HepG2 (cell line): ENCODE results near the gene ENO1. TPM values are rescaled to one million over a fixed set of nuclear protein-coding genes. Genes with fewer than 3 reads are reported as not detected.

ENCODE experiments used
- ATAC-seq: fragments of 200-7000 bp; cut with Tn5 transposase; 3 replicates; pipeline ENCODE4 v1.9.1; 2020; ENCODE audit warnings: mild to moderate bottlenecking, moderate library complexity
- BruUV-seq: library from RNA; stranded (reverse); fragments of 400-500 nt; replicated peaks from 2 replicates; lab custom pipeline; 2021; lab: Mats Ljungman, UMichigan
- CTCF ChIA-PET: fragments of 300-600 bp; formaldehyde crosslinking; extraction: SDS; loops from one replicate; lab custom pipeline; 2021; ENCODE audit warnings: low total read pairs, inconsistent platforms, low intra/inter-chr PET ratio; lab: Yijun Ruan, JAX
- POLR2A ChIA-PET: fragments of 350-600 bp; sonication (Branson Sonifier 250); formaldehyde crosslinking; loops from one replicate; lab custom pipeline; 2020; ENCODE audit warnings: antibody characterized with exemption, inconsistent platforms; lab: Yijun Ruan, JAX
- DNase-seq: peaks from one replicate; pipeline ENCODE4 v3.0.0-alpha.2; 2015; ENCODE audit warnings: low spot score
- FAIRE-seq: peaks from 3 replicates; lab custom pipeline; 2011; peaks lifted over from hg19 to GRCh38; lab: Jason Lieb, UNC
- H2AFZ ChIP-seq: one replicate; pipeline ENCODE4 v1.6.1; 2011; ENCODE audit warnings: low read length, inconsistent platforms
- H3K27ac ChIP-seq: fragments of 300-600 bp; 3 replicates; pipeline ENCODE4 v1.8.0; 2011; ENCODE audit warnings: mixed run types, mild to moderate bottlenecking, mixed read lengths, low read length, inconsistent platforms; ENCODE audit not compliant: insufficient read depth; ENCODE audit errors: extremely low read length
- H3K27me3 ChIP-seq, 2 experiments: fragments of 200-600 bp in 1 of 2; 2 replicates in 1 of 2; 3 replicates in 1 of 2; pipeline versions ENCODE4 v1.6.0 to v1.8.0; 2011; ENCODE audit warnings: low read length in 2 of 2, mild to moderate bottlenecking in 2 of 2, moderate library complexity in 2 of 2, inconsistent platforms in 1 of 2; ENCODE audit not compliant: insufficient read depth in 2 of 2, control insufficient read depth in 1 of 2
- H3K36me3 ChIP-seq, 2 experiments: fragments of 200-600 bp in 1 of 2; replicated peaks in 1 of 2; 2 replicates in 1 of 2; 3 replicates in 1 of 2; pipeline versions ENCODE4 v1.5.1 to v1.8.0; 2011; ENCODE audit warnings: low read length in 2 of 2, inconsistent platforms in 1 of 2; ENCODE audit not compliant: insufficient read depth in 2 of 2, control insufficient read depth in 1 of 2
- H3K4me1 ChIP-seq: 2 replicates; pipeline ENCODE4 v1.5.1; 2012; ENCODE audit warnings: low read length, inconsistent platforms; ENCODE audit not compliant: insufficient read depth
- H3K4me2 ChIP-seq: 2 replicates; pipeline ENCODE4 v1.6.0; 2011; ENCODE audit warnings: low read depth, low read length, inconsistent platforms
- H3K4me3 ChIP-seq, 3 experiments: fragments of 200-600 bp in 1 of 3; sonication (generic), shearing (Covaris generic) in 1 of 3; replicated peaks in 1 of 3; 2 replicates each; pipeline ENCODE4 v1.5.1; 2011 to 2016; ENCODE audit warnings: low read length in 3 of 3, inconsistent platforms in 2 of 3, low read depth in 2 of 3, mild to moderate bottlenecking in 2 of 3, control low read depth in 1 of 3, mixed read lengths in 1 of 3; ENCODE audit not compliant: insufficient read depth in 1 of 3
- H3K79me2 ChIP-seq: one replicate; pipeline ENCODE4 v1.6.1; 2011; ENCODE audit warnings: low read length, inconsistent platforms; ENCODE audit not compliant: insufficient read depth
- H3K9ac ChIP-seq: 2 replicates; pipeline ENCODE4 v1.6.0; 2011; ENCODE audit warnings: mild to moderate bottlenecking, low read depth, low read length, inconsistent platforms; ENCODE audit not compliant: insufficient read depth
- H3K9me3 ChIP-seq: 2 replicates; pipeline ENCODE4 v1.5.1; 2012; ENCODE audit warnings: mild to moderate bottlenecking, low read length
- H4K20me1 ChIP-seq: 2 replicates; pipeline ENCODE4 v1.6.0; 2011; ENCODE audit warnings: inconsistent platforms, mild to moderate bottlenecking, low read length, moderate library complexity; ENCODE audit not compliant: insufficient read depth
- BHLHE40 ChIP-seq: IDR thresholded peaks from 2 replicates; pipeline ENCODE4 v1.6.1; 2011; ENCODE audit warnings: low read length, improper control_type of control experiment
- CC2D1A ChIP-seq: sonication (generic); formaldehyde crosslinking; IDR thresholded peaks from 2 replicates; pipeline ENCODE4 v1.8.1; 2023; ENCODE audit warnings: mild to moderate bottlenecking, missing genetic modification reagents
- CCDC6 ChIP-seq: sonication (generic); formaldehyde crosslinking; IDR thresholded peaks from 2 replicates; pipeline ENCODE4 v1.8.1; 2022; ENCODE audit warnings: mild to moderate bottlenecking, missing genetic modification reagents, moderate library complexity
- EHMT2 ChIP-seq: fragments of 200-600 bp; sonication (generic); IDR thresholded peaks from 2 replicates; pipeline ENCODE4 v1.7.0; 2017; ENCODE audit warnings: antibody characterized with exemption, low read depth, low read length, borderline replicate concordance
- JUND ChIP-seq: sonication (generic); formaldehyde crosslinking; IDR thresholded peaks from 2 replicates; pipeline ENCODE4 v1.8.0; 2022; ENCODE audit warnings: mild to moderate bottlenecking, missing genetic modification reagents
- KLF13 ChIP-seq: sonication (generic); formaldehyde crosslinking; IDR thresholded peaks from 2 replicates; pipeline ENCODE4 v1.4.0; 2020; ENCODE audit warnings: mild to moderate bottlenecking, missing genetic modification reagents
- KLF15 ChIP-seq: sonication (generic); formaldehyde crosslinking; IDR thresholded peaks from 2 replicates; pipeline ENCODE4 v1.8.1; 2023; ENCODE audit warnings: borderline replicate concordance, mild to moderate bottlenecking, inconsistent platforms, missing genetic modification reagents, mixed read lengths
- KMT2B ChIP-seq: IDR thresholded peaks from 2 replicates; pipeline ENCODE4 v1.6.1; 2016; ENCODE audit warnings: missing genetic modification reagents, missing compliant biosample characterization
- NKX3-1 ChIP-seq: sonication (generic); formaldehyde crosslinking; IDR thresholded peaks from 2 replicates; pipeline ENCODE4 v1.5.0; 2020; ENCODE audit warnings: missing genetic modification reagents
- SMC3 ChIP-seq: IDR thresholded peaks from 2 replicates; pipeline ENCODE4 v1.6.1; 2011; ENCODE audit warnings: low read length, improper control_type of control experiment
- SRY ChIP-seq: sonication (generic); formaldehyde crosslinking; IDR thresholded peaks from 2 replicates; pipeline ENCODE4 v1.8.0; 2022; ENCODE audit warnings: mild to moderate bottlenecking, missing genetic modification reagents
- TCF7 ChIP-seq: sonication (generic); IDR thresholded peaks from 2 replicates; pipeline ENCODE4 v1.6.1; 2016; ENCODE audit warnings: antibody characterized with exemption, low read depth
- THAP9 ChIP-seq: sonication (generic); formaldehyde crosslinking; IDR thresholded peaks from 2 replicates; pipeline ENCODE4; 2020; ENCODE audit warnings: missing genetic modification reagents, mild to moderate bottlenecking, borderline replicate concordance
- ZBTB39 ChIP-seq: sonication (generic); formaldehyde crosslinking; IDR thresholded peaks from 2 replicates; pipeline ENCODE4 v1.5.0; 2020; ENCODE audit warnings: missing genetic modification reagents
- ZBTB4 ChIP-seq: sonication (generic); formaldehyde crosslinking; IDR thresholded peaks from 2 replicates; pipeline ENCODE4 v1.4.0; 2020; ENCODE audit warnings: missing genetic modification reagents, mild to moderate bottlenecking, borderline replicate concordance
- ZNF331 ChIP-seq: sonication (generic); formaldehyde crosslinking; IDR thresholded peaks from 2 replicates; pipeline ENCODE4 v1.4.0; 2020; ENCODE audit warnings: missing genetic modification reagents
- ZSCAN9 ChIP-seq: IDR thresholded peaks from 2 replicates; pipeline ENCODE4 v1.6.1; 2016; ENCODE audit warnings: borderline replicate concordance
- WGBS: methylation state at CpG from one replicate; pipeline ENCODE4 v1.1.6; 2017; ENCODE audit warnings: low lambda C conversion rate; 5-methylcytosine and 5-hydroxymethylcytosine counted together
- in situ Hi-C: cut with HindIII; loops from 2 replicates; pipeline ENCODE4 v1.10.0; 2017; ENCODE audit warnings: low pct_unique_long_range_greater_than_20kb; ENCODE audit not compliant: extremely low pct_ligation_motif_present
- intact Hi-C: fragments of 100-400 bp; cut with micrococcal nuclease; formaldehyde crosslinking; loops from one replicate; pipeline ENCODE4 v1.10.0; 2022; ENCODE audit not compliant: unreplicated experiment
- polyA plus RNA-seq, 8 experiments: library from polyadenylated mRNA; depleted of rRNA in 3 of 8; stranded (reverse) in 7 of 8; unstranded in 1 of 8; fragments of >200 nt; fragmentation: Illumina TruSeq in 4 of 8; extraction: Trizol in 4 of 8; gene quantifications; 2 replicates each; pipeline versions ENCODE4 v1.2.1 to v1.2.3, GENCODE V29; 2011 to 2016; ENCODE audit warnings: low read depth in 4 of 8, missing spikeins in 1 of 8, mixed read lengths in 1 of 8; ENCODE audit not compliant: insufficient read depth in 1 of 8
- total RNA-seq, 5 experiments: library from RNA; depleted of rRNA; stranded (reverse); fragments of >200 nt; fragmentation: Illumina TruSeq; extraction: Trizol; gene quantifications; 2 replicates each; pipeline ENCODE4 v1.2.3, GENCODE V29; 2016; ENCODE audit warnings: low read depth in 1 of 5

Gene ENO1
- total and polyA plus RNA-seq, 2 of the 13 experiments (the other 11 are each of a cell fraction or from before 2014, with no cell fraction given), result 1,559 to 3,103 TPM

GRCh38 chr1:8892026-8892425 lies 13.5 kb upstream of the ENO1 start:
- ChIA-PET CTCF (no interaction called here), POLR2A (interaction anchor here (2.2 to 3.0 kb wide), 2 partner anchors 12 to 13 kb away, joined by 7 to 23 read pairs; partner anchors contain the start of gene ENO1)
- in situ Hi-C loops, result no loop called here
- no peak overlapping the region for H3K4me3 ChIP-seq
- DNase-seq (no peak), ATAC-seq (no peak), FAIRE-seq (no peak)
- peak overlapping the region; percentile 50 for H3K4me2 ChIP-seq
- intact Hi-C loops, result no loop called here
- no peak overlapping the region for H2AFZ ChIP-seq
- H3K36me3 ChIP-seq, result no peaks in the 10 kb centered on the region
- no peak overlapping the region for H3K27ac ChIP-seq
- H3K4me1 ChIP-seq, result peaks cover 53% of the 10 kb centered on the region
- no TSS peak for BruUV-seq
- H4K20me1 ChIP-seq, result no peaks in the 10 kb centered on the region
- H3K9me3 ChIP-seq, result no peaks in the 10 kb centered on the region
- 27% methylated on average over 6 of the region's 6 CpGs for WGBS
- peaks cover 2% of the 10 kb centered on the region for H3K79me2 ChIP-seq
- H3K9ac ChIP-seq, result no peak overlapping the region
- H3K27me3 ChIP-seq, result no peaks in the 10 kb centered on the region
- TF ChIP-seq JUND (CRISPR knock-in tag), result no peak
- TF ChIP-seq ZNF331 (CRISPR knock-in tag), result no peak
- TF ChIP-seq EHMT2, result no peak
- TF ChIP-seq CCDC6 (CRISPR knock-in tag), result no peak
- no peak for TF ChIP-seq BHLHE40
- TF ChIP-seq ZSCAN9 (CRISPR knock-in tag), result no peak
- TF ChIP-seq ZBTB39 (CRISPR knock-in tag), result no peak
- TF ChIP-seq CC2D1A (CRISPR knock-in tag), result no peak
- TF ChIP-seq TCF7, result no peak
- TF ChIP-seq NKX3-1 (CRISPR knock-in tag), result no peak
- no peak for TF ChIP-seq KLF13 (CRISPR knock-in tag)
- TF ChIP-seq SMC3, result no peak
- no peak for TF ChIP-seq ZBTB4 (CRISPR knock-in tag)
- TF ChIP-seq SRY (CRISPR knock-in tag), result no peak
- TF ChIP-seq THAP9 (CRISPR knock-in tag), result no peak
- TF ChIP-seq KLF15 (CRISPR knock-in tag), result no peak
- no peak for TF ChIP-seq KMT2B (CRISPR knock-in tag)
